HG03460 (cell line): ENCODE measurements around the gene PTPN21.

Experiments used
- ATAC-seq: cut with Tn5 transposase; IDR thresholded peaks from one replicate; pipeline ENCODE4 v1.9.1; 2021; ENCODE audit not compliant: unreplicated experiment

The PTPN21 gene

GRCh38 chr14:88507208-88507607 lies 47.6 kb downstream of the PTPN21 start:
- ATAC-seq: no peak

DNA sequence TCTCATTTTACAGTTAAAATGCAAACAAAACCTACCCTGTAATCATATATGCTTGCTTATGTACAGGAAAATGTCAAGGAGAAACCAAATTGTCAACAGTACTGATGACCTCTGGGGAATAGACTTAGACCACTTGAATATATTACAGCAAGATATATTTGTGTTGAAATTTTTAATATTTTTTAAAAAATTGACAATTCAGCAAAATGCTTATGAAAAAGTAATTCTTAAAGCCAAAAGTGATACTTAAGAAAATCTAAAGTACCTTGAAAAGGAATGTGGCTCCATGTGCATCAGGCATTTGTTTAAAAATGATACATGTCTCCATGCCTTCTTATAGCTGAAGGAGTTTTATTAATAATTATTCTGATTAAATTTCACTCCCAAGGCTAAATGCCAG lies 49.2 kb downstream of the PTPN21 start:
- ATAC-seq: no peak

DNA sequence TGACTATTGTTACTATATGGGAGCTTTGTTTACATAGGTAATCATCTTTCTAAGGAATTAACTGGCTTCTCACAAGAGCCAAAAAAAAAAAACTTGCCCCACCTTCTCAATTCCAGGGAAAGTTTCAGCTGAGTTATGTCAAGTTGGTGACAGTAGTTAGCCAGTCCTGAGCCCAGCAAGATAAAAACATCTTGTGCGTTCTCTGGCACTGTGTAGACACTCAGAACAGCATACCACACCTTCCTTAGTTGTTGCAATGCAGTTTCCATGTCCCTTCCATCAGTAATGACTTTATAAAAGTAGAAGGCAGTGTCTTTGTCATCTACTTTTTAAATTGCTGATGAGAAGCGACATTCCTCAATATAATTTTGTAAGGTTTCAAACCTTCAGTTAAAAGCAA lies 50.2 kb downstream of the PTPN21 start:
- no peak for ATAC-seq

- no peak for ATAC-seq
These were observed 50.9 kb downstream of the PTPN21 start for GRCh38 chr14:88503754-88504406.

DNA sequence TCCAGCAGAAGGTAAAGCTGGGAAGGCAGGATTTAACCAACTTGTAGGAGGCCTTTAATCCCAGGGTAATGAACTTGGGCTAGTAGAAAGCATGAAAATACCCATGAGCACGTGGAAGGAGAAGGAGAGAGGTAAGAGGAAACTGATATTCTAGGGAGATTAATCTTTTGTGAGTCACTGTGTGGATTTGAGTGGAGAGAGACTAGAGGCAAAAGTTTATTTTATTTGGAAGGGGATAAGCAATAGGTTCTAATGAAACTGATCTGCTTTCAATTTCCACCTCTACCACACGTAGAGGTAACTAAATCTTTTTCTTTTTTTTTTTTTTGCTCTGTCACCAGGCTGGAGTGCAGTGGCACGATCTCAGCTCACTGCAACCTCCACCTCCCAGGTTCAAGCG lies 52.1 kb downstream of the PTPN21 start:
- ATAC-seq: no peak

DNA sequence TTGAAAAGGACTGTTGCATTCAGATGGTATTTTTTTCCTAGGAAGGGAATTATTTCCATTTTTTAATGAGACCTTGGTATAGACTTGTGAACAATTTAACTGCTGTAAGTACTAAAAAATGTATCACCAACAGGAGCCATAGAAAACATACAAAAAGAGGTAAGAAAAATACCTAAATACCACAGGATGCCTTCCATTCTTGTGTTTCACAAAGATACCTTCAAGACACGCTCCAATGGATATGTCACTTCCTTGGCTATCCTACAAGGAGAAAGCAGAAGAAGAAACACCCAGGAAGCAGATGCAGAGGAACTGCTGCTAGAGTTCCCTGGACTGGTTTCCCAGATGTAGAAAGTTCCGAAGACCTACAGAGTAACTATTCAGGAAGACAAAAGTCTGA lies 54.2 kb downstream of the PTPN21 start:
- no peak for ATAC-seq

- no peak for ATAC-seq
These were observed 55.6 kb downstream of the PTPN21 start for GRCh38 chr14:88499225-88499624.

DNA sequence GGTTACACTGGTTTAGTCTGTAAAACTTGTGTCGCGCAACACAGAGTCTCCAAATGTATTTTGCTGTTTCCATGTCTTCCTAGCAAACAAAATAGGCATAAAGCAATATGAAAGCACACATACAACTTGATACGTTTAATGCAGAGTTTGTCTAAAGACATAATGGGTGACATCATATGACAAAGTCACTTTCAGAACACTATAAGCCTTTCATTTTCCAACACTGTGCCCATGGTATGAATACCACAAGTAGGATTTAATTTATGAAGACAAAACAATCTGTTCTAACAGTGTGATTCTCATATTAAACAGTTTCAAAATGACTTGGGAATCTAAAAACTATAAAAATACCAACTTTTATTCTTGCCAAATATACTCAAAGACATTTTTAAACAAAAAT lies 58.4 kb downstream of the PTPN21 start:
- ATAC-seq: no peak

- no peak for ATAC-seq
These were observed 61.2 kb downstream of the PTPN21 start for GRCh38 chr14:88493392-88494185.

- ATAC-seq: peak; percentile 97
These were observed 62.3 kb downstream of the PTPN21 start for GRCh38 chr14:88492272-88493089.

DNA sequence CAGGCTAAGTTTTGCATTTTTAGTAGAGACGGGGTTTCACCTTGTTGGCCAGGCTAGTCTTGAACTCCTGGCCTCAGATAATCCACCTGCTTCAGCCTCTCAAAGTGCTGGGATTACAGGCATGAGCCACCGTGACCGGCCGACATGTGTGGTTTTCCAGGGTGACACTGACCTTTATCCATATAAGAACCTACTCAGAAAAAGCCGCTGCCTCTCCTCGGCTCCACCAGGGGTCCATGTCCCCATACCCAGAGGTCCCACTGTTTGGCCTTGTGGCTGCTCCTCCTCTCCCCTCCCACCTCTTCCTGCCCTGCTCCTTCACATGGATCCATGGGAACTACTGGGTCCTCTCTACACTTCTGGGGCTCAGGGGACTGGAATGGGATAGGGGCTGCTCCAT lies 64.6 kb downstream of the PTPN21 start:
- ATAC-seq: no peak

GRCh38 chr14:88488897-88489296 lies 65.9 kb downstream of the PTPN21 start:
- ATAC-seq: no peak

DNA sequence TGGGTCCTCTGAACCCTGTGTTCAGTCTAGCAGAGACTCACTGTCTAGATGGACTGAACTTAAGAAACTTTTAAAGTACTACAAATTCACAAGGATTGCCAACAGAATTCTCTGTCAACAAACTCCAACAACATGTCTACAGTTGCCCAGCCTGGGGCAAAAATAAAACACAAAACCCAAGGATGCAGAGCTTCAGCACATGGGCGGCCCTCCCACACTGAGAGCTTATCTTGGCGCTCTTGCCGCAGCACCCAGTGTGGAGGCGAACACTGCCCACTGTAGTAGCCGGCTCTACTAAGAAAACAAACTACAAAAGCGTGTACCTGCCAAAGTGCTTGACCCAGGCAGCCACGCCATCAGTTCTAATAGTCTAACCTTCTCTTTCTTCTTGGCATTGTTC lies 66.7 kb downstream of the PTPN21 start:
- no peak for ATAC-seq

DNA sequence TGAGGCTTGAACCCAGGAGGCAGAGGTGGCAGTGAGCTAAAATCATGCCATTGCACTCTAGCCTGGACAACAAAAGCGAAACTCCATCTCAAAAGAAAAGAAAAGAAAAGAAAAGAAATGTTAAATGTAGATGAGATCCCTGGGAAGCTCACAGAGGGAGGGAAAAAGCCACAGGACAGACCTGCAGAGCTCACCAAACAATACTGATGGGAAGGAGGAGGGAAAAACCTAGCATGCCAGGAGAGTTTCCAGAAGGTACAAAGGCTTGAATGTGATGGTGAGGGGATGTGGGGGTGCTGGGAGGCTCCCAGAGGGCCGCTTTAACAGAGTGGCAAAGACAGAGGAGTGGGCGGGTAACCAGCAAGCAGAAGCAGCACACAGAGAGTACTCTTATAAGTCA lies 72.3 kb downstream of the PTPN21 start:
- no peak for ATAC-seq

GRCh38 chr14:88481794-88482193 lies 73.0 kb downstream of the PTPN21 start:
- ATAC-seq: no peak

DNA sequence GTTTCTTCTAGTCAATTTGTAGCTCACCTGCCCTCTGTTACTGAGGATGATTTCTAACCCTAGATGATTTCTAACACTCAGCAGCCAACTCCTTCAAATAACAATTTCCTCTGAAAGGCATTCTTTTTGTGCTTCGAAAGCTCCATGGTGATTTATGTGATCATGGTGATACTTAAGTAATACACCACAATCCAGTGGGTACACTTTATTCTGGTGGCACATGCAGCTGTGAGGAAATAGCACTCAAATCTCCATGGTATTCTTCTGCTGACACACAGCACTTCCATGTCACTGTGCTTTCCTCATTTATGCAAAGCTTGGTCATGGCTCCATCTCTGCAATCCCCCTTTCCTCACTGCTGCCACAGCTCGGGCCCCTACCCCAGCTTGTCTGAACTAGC lies 73.7 kb downstream of the PTPN21 start:
- ATAC-seq: no peak

DNA sequence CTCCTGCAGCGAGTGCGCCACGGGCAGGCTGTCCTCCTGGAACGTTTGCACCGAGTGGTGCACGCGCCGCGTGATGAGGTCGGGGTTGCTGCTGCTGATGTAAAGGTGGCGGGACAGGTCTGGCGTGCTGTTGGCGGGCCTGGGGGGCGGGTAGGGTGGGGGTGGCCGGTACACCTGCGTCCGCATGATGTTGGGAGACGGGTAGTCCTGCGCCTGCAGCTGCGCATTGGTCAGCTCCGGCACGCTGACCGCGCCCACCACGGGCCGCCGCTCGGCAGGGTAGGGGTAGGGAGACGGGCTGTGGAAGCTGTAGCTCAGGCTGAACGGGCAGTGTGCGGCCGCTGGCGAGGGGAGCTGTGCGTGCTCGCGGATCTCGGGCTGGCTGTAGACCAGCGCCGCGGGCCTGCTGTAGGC lies 75.2 kb downstream of the PTPN21 start:
- no peak for ATAC-seq

- no peak for ATAC-seq
These were observed 75.9 kb downstream of the PTPN21 start for GRCh38 chr14:88478931-88479330.

- no peak for ATAC-seq
These were observed 77.1 kb downstream of the PTPN21 start for GRCh38 chr14:88477513-88478250.

DNA sequence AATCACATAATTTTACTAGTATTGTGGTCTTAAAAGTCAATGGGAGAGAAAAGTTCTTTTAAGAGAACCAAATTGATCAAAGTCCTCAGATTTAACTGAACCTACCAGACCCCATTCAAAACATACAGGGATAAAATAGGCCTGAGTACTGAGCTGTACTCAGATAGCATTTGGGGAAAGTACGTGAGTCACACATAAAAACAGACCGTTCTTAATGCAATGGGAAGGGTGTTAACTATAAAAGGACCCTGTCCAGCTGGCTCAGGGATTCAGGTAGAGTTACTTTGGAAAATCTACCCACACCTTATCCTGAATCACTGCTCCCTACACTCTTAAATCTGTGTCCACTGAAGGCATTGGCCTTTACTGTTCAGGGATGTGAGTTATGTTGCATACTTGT lies 78.0 kb downstream of the PTPN21 start:
- ATAC-seq: no peak

- no peak for ATAC-seq
These were observed 78.5 kb downstream of the PTPN21 start for GRCh38 chr14:88476214-88476774.
